Activated CD4-positive, CD25-positive, alpha-beta regulatory T cell treated with anti-CD3 and anti-CD28 coated beads, Interleukin-2, amount 50 U/mL, for 72 hours (primary cell): ENCODE results near the gene MFSD6.

Experiments used
- DNase-seq: peaks from one replicate; pipeline ENCODE4 v3.0.0; 2021

MFSD6 gene

DNA sequence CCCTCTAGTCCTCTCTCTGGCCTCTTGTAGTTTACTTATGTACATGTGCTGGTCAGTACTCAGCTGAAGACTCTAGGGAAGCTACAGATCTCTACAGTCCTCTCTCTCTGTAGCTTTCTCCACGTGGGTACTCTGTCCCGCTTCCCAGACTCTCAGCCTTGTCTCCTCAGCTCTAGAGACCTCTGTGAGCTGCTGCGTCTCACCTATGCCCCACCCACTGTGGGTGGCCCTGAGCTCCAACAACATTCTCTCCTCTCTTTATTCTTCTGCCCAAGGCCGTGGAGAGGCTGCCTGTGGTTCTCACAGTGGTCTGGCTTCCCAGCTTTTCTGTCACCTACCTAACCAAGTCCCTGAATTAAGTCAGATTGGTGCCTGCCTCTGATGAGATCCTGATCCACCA lies 33.4 kb downstream of the MFSD6 start:
- no peak for DNase-seq

DNA sequence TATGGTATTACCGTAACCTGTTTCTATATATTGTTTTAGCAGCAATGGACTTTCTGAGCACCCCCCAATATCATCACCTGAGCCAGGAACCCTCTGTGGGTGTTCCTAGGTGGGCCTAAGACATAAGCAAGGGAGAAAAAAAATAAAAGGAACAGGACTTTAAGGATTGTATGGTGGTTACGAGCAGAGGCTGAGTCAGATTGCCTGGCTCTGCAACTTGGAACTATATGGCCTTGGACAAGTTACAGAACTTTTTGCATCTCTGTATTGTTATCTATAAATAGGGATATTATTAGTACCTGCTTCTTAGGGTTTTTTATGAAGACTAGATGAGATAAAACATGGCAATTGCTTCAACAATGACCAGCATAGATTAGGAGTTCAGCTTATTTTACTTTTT lies 34.9 kb downstream of the MFSD6 start:
- DNase-seq = no peak

DNA sequence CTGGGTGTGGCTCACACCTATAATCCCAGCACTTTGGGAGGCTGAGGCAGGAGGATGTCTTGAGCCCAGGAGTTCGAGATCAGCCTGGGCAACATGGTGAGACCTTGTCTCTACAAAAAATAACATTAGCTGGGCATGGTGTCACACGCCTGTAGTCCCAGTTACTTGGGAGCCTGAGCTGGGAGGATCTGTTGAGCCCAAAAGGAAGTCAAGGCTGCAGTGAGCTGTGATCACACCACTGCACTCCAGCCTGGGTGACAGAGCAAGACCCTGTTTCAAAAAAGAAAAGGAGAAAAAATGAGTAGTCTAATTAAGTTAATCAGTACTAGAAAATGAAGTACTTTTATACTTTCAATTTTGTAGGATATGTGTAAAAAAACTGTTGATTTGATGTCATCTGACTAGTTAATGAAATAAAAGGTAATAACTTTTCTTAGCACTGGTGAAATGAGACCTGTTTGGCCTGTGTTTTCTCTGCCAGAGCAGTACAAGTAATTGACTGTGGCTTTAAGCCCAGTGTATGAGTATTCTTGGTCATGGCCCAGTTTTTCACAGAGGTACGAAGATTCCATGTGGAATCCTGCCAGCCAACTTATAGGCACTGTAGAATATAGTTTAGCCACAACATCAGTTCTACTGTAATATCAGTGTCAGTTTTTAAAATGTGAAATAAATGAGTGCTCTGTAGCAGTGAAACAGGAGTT lies 35.8 kb downstream of the MFSD6 start:
- no peak for DNase-seq

DNA sequence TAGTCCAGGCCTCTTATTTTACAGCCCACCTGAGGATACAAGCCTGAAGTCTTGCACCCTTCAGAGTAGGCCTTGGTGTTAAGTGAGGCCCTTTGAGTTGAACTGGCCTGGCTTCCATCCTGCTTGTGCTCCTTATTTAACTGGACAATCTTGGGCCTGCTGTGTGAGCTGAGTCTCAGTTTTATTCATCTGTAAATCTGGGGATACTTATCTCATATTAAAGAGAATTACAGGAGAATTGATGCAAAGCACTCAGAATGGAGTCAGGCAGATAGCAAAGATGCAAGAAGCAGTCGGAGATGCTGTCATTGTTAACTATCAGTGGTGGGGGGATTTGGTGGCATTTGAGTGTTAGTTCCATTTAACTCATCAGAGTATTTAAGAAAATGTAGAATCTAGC lies 36.8 kb downstream of the MFSD6 start:
- DNase-seq = no peak

DNA sequence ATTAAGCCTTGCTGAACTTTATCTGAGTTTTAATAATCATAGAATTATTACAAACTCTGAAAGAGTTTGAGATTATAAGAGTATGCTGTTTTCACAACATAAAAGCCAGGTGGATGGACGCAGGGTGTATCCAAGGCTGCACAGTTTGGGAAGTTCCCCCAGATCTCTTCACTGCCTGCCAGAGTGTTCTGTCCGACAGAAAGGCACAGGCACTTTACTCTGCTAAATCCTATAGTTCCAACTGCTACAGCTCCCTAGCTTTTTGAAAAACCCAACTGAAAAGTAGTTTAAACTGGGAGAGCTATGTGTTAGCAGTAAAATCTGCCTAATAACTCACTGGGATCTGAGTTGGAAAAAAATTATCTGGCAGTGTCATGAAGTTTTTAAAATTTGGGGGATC lies 38.0 kb downstream of the MFSD6 start:
- no peak for DNase-seq

DNA sequence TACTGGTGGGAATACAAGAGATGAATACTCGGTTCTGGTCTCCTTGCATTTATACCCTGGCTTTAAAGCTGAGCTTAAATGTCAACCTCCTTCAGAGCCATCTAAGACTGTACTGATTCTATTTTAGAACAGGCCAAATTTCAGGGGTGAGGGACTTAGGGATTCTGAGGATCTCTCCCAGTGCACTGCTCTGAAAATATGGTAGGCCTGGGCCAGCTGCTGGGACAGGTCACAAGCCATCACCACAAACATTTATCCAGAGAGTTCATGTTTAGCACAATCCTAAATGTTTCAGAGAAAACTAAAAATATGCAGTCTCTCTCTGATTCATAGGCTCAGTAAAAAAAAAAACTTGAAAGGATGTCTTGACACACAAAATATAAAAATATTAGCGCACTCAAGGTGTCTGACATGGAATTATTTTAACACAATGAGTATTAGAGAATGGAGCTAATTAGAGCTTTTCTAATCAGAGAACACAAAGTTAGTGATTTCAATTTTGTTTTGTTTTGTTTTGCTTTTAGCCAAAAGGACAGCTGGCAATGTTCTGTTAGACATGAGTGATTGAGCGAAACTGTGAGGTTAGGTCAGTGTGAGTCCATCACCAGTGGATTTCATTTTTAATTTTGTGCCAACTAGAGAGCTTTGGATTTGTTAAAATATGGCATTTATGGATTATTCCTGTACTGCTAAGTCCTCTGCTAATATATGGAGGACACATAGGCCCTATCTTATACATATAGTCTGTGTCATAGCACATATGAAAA lies 38.8 kb downstream of the MFSD6 start:
- no peak for DNase-seq

DNA sequence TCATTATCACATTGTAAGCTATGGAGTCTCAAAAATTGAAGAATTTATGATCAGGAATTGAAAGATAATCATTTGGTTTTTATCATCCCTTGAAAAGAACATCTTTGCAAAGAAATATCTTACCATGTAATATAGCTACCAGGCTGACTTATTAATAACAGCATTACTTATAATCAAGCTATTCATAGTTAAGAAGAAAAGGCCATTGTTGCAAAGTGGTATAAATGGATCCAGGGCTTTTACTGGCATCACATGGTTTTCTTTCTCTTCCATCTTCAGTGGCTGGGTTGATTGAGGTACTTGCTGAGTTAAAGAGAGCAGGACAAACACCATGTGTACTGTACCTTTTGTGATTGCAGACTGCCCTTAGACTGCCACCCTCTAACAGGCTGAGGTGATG lies 39.6 kb downstream of the MFSD6 start:
- DNase-seq = no peak

DNA sequence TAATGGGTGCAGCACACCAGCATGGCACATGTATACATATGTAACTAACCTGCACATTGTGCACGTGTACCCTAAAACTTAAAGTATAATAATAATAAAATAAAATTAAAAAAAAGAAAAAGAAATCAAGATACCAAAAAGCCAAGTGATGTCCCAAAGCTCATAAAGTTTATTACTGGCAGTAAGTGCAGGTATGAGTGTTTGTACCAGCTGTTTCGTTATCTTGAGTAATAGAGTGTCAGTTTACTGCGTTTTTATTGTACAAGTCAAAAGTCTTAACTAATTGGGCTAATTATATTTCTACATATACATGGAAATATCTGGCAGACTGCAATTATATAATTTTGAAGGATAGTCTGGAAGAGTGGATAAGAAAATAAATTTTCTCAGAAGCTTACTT lies 41.8 kb downstream of the MFSD6 start:
- no peak for DNase-seq

DNA sequence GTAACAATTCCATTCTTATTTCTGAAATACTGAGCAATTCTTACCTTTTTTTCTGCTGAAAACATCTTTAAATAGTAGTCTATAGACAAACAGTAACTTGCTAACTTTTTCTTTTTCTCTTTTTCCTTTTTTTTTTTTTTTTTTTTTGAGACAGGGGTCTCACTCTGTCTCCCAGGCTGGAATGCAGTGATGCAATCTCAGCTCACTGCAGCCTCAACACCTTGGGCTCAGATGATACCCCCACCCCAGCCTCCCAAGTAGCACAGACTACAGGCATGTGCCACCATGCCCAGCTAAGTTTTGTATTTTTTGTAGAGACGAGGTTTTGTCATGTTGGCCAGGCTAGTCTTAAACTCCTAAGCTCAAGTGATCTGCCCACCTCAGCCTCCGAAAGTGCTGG lies 42.2 kb downstream of the MFSD6 start:
- no peak for DNase-seq

DNA sequence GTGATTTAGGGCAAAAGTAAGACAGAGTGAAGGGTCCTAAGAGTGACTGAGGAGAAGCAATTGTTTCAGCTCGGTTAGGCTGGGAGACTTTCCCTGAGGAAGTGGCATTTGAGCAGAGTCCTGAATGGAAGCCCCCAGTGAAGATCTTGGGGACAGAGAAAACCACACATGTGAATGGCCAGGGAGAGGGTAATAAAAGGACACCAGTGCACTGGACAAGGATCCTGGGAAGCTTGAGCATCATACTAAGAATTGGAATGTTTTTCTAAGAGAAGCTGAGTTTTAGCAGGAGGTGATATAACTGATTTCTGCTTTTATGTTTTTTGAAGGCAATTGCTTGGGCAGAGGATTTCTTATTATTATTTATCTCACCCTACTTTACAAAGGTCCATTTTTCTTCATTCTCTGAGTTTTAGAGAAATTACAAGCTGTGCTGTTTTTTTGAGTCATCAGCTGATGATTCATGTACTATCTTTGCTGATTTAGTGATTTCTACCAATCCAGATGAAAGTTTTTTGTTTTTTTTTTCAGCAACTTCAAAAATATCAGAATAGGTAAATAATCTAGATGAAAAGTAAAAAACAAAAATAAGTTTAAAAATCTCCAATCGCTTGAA lies 43.5 kb downstream of the MFSD6 start:
- DNase-seq = no peak

DNA sequence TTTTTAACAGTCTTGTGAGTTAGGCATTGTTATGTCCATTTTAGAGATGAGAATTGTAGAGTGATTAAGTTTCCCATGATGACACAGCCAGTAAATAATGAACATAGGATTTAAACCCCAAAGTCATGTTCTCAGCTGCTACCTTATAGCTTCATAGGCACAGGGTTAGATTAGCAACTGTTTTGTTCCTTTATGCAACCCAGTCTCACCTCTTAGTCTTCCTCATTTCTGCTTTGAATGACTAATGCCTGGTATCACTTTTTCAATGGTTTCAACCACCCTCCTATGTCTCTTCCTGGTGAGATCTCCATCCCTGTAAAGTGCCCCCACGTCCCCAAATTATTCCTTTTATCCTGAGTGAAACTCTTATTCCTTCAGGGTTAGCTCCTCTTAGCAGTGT lies 44.3 kb downstream of the MFSD6 start:
- DNase-seq = no peak

DNA sequence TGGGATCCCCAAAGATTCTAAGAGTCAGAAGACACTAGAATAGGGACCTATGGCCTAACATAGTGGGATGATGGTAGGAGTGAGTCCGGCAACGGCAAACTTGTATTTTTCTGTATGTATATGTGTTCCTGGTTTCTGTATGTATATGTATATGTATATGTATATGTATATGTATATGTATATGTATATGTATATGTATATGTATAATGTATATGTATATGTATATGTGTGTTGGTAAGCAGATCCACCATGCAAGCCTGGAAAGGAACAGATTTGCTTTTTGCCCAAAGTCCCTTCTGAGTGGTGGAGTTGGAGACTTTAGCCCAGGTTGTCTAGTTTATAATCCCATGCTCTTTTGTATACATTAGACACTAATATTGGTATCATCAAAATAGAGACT lies 46.6 kb downstream of the MFSD6 start:
- no peak for DNase-seq

DNA sequence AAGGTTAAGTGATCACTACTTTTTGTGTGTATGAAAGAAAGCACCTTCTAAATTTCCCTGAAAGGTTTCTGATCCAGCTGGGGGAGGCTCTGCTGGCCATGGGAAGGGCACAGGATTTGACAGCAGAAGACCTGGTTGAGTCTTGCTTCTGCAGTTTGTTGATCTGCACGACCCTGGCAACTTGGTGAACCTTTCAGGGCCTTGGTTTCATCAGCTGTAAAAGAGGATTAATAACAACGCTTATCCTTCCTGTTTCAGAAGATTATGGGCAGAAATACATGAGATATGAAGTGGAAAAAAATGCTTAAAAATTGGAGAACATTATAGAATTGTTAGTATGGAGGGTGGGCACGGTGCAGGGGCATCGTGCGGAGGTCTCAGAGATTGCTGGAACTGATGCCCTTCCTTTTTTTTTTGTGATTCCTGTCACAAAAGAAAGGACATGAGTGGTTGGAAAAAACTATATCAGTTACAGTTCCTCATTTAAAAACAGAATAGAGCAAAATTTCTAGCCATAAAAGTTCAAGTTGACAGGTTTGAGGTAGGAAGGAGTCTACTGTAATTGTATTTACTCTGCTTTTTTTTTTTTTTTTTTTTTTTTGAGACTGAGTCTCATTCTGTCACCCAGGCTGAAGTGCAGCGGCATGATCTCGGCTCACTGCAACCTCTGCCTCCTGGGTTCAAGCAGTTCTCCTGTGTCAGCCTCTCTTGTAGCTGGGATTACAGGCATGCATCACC lies 47.4 kb downstream of the MFSD6 start:
- no peak for DNase-seq

DNA sequence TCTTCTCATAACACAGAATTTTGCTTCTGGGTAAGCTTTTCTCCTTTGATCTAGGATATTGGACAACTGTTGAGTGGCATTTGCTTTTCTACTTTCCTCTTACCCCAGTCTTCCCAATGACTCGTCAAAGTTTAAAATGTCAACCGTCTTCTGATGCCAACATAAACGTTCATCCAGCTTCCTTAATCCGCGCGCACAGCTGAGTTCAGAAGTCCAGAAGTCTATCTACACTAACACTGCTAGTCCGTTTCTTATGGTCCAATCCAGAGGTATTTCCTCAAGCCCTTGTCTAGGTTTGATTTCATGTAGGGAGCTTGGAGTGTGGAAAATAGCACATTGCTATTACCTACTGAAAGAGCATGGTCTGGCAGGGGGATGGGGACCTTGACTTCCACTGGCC lies 48.7 kb downstream of the MFSD6 start:
- no peak for DNase-seq

DNA sequence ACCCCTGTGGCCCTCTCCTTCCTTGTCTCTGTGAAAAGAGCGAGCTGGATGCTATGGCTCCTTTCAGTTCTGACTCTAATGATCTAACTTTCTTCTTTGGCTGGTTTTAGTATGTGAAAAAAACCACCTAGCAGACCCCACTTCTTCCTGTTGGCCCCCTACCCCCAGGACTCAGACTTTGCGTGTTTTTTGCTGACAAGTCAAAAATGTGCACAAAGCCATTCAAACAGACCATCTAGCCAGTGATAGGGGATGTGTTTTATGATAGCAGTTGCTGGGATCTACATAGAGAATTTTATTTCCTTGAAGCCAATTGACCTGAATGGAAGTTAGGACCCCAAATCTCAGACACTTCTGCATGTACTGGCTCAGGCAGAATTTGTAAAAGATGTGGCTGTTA lies 49.1 kb downstream of the MFSD6 start:
- DNase-seq = no peak

DNA sequence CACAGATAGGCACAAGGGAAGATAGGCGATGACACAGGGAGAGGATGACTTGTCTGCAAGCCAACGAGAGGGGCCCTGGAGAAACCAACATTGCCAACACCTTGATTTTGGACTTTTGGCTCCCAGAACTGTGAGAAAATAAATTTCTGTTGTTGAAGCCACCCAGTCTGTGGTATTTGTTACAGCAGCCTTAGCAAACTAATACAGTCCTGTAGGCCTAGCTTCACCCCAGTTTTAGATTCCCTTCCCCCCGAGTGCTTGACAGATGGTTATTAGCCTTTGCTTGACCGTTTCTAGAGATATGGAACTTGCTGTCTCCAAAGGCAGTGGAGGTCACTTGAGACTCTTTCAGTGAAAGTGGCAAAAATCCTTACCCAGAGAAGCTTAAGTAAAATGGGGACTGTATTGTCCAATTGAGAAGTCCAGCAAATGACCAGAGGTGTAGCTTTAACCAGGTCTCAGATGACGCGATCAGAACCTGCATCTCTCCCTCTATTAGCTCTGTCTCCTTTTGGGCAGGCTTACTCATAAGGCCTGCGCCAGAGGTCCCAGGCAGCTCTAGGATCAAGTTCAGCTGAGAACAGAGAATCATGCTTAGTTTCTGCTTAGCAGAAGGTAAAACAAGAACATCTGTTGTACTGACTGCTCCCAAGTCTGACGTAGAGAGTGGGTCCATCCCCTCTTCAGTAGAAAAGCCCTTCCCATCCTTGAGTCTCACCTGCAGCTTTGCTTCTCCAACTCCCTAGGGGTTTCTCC lies 50.4 kb downstream of the MFSD6 start:
- DNase-seq = no peak

DNA sequence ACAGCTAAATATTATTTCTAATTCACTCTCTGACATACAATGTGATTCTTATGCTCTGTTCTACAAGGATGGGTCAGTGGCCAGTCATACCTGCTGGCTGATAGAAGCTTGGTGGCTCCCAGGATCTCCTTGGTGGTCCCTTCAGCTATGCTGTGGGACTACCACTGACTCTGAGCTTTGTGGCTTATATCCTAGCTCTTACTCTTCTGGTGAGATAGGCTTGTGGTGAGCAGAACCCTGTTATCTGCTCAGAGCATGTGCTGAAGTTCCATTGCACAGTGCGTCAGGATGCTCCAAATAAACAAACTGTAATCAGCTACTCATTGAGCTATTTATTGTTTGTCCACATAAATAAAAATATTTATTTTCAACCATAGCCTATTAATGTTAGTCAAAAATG lies 51.7 kb downstream of the MFSD6 start:
- DNase-seq = no peak

DNA sequence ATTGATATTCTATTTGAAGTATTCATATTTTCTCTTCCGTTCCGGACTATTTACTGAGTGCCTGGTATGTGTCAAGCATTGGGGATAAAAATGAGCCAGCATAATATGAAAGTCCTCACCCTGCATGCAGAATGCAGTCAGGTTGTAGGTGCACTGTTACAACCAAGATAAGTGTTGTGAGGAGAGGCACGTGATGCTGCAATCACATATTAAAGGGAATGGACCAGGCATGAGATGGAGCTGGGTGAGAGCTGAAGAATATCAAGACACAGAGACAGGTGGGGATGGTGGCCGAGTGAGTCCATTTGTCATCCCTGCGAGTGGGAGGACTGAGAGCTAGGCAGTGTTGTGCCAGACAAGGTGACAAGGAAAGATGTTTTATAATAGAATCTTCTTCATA lies 52.3 kb downstream of the MFSD6 start:
- no peak for DNase-seq

DNA sequence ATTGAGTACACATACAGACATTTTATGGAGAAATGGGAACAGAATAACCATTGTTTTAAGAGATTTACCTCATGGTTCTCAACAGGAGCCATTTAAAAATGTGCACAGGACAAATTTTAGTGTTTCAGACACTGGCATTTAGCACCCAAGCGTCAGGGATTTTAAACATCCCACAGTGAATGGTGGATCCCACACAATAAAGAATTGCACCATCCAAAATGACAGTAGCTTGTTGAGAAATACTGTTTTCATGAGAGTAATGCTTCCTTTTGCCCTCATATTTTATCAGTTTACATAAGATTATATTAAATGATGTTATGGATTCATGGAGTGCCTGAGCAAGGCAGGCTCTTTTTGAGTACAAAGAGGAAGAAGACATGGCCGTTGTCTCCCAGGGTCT lies 54.0 kb downstream of the MFSD6 start:
- DNase-seq = no peak

DNA sequence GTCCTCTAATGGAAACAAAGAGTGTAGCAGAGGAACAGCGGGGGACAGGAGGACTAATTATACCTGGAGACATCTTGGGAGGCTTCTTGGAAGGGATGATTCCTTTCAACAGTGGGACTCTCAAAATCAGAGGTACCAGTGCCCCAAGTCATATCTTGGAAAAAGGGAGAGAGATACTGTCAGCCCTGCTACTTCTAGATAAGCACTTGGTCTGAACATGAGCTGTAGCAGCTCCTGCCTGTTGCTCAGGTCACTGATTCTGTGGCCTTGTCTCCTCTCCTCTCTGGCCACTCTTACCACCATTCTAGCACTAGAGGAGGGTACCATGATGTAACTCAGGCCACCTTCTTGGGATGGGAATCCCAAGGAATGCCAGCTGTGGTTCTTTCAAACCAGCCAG lies 54.5 kb downstream of the MFSD6 start:
- DNase-seq = no peak

DNA sequence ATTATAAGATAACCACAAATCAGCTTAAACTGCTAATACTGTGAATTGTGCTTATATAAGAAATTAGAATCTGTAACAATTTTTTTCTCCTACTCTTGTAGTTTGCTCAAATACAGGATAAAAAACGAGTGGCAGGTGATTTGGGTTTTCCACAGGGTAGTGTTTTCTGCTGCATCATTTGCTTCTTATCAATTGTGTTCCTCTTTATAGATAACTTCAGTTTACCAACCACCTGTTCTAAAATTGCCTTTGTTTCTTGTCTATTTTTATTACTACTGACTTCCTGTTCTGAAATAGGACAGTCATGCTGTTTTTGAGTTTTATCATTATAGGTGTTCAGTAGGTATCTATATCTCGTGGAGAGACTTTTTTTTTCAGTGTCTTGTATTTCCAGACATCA lies 56.9 kb downstream of the MFSD6 start:
- DNase-seq = no peak

DNA sequence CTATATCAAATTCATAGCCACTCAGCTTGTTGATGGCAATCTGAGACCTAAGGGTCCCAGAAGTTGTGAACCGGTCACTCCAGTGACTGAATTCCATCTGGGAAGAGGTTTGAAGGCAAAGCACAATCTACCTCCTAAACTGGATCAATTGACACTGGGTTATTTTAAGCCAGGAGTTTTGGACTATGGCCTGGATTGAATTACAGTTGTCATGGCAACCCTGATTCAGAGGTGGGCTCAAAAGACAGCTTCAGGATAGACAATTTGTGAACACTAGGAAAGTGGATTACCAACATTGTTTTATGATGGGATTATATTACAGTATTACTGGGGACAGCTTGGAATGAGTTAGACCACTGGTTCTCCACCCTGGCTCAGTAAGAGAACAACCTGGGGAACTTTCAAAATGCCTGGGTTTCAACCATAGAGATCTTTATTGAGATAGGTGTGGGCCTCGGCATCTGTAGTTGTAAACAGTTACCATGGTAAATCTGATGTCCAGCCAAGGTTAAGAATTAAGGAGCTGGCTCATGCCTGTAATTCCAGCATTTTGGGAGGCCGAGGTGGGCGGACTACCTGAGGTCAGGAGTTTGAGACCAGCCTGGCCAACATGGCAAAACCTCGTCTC lies 58.8 kb downstream of the MFSD6 start:
- DNase-seq = no peak
